KMS-11 (cell line): ENCODE data around the gene RBCK1.

ENCODE experiments used
- H2AFZ ChIP-seq: fragments of 200-600 bp; sonication (generic); 2 replicates; pipeline ENCODE4 v1.6.1; 2016; ENCODE audit warnings: antibody characterized with exemption, mixed run types, low read depth
- H3K27ac ChIP-seq: fragments of 200-600 bp; sonication (generic); 2 replicates; pipeline ENCODE4 v1.6.1; 2016; ENCODE audit warnings: mild to moderate bottlenecking, mixed run types
- H3K27me3 ChIP-seq: fragments of 200-600 bp; sonication (generic); 2 replicates; pipeline ENCODE4 v1.6.1; 2017; ENCODE audit warnings: mild to moderate bottlenecking, low read depth, mixed run types, moderate library complexity; ENCODE audit not compliant: insufficient read depth
- H3K36me3 ChIP-seq: fragments of 200-600 bp; sonication (generic); 2 replicates; pipeline ENCODE4 v1.6.1; 2017; ENCODE audit warnings: mild to moderate bottlenecking, mixed run types; ENCODE audit not compliant: insufficient read depth
- H3K4me1 ChIP-seq: fragments of 200-600 bp; sonication (generic); 2 replicates; pipeline ENCODE4 v1.6.1; 2016; ENCODE audit warnings: mild to moderate bottlenecking, low read depth, mixed run types; ENCODE audit not compliant: poor library complexity, severe bottlenecking
- H3K4me2 ChIP-seq: fragments of 200-600 bp; sonication (generic); 2 replicates; pipeline ENCODE4 v1.7.0; 2016; ENCODE audit warnings: mild to moderate bottlenecking, mixed run types
- H3K4me3 ChIP-seq: fragments of 200-600 bp; sonication (generic); IDR thresholded peaks from 2 replicates; pipeline ENCODE4 v1.6.1; 2017; ENCODE audit warnings: low read depth, low read length, mixed read lengths; ENCODE audit not compliant: insufficient read depth
- H3K79me2 ChIP-seq: fragments of 200-600 bp; sonication (generic); 2 replicates; pipeline ENCODE4 v1.6.1; 2016; ENCODE audit warnings: low read depth, mixed run types; ENCODE audit not compliant: insufficient read depth
- H3K9ac ChIP-seq: fragments of 200-600 bp; sonication (generic); 2 replicates; pipeline ENCODE4 v1.6.1; 2016; ENCODE audit warnings: mild to moderate bottlenecking, mixed run types
- H4K20me1 ChIP-seq: fragments of 200-600 bp; sonication (generic); 2 replicates; pipeline ENCODE4 v1.6.1; 2016; ENCODE audit warnings: mild to moderate bottlenecking, mixed run types; ENCODE audit not compliant: insufficient read depth
- CTCF ChIP-seq: fragments of 200-600 bp; sonication (generic); conservative IDR thresholded peaks from 2 replicates; pipeline ENCODE4 v1.6.1; 2017; ENCODE audit warnings: low read depth, mild to moderate bottlenecking, antibody characterized with exemption, low read length, moderate library complexity, mixed read lengths

Gene RBCK1

GRCh38 chr20:481167-481566, 73.1 kb downstream of the RBCK1 start:
- Histone ChIP-seq H2AFZ (no peak overlapping the region), H3K4me2 (no peak overlapping the region), H4K20me1 (no peaks in the 10 kb centered on the region), H3K9ac (no peak overlapping the region), H3K4me1 (no peaks in the 10 kb centered on the region), H3K27ac (no peak overlapping the region), H3K36me3 (no peaks in the 10 kb centered on the region), H3K79me2 (no peaks in the 10 kb centered on the region), H3K27me3 (no peaks in the 10 kb centered on the region), H3K4me3 (no peak overlapping the region)
- no peak for TF ChIP-seq CTCF
